Endometrial microvascular endothelial cells (primary cell): Measurements from ENCODE around the gene NT5DC4. TPM values are rescaled to one million over a fixed set of nuclear protein-coding genes. Genes with fewer than 3 reads are reported as not detected.

Experiments
- total RNA-seq: library from RNA; depleted of rRNA; stranded (reverse); fragments of >200 nt; gene quantifications from one replicate; pipeline ENCODE4 v1.2.3, GENCODE V29; 2015; ENCODE audit errors: inconsistent ontology term

The NT5DC4 gene
- total RNA-seq, 1 donor from 2014 or later = not detected

Other genes starting within 250 kb of the NT5DC4 start
- 47.6 TPM for gene TTL, start 238.9 kb upstream of the NT5DC4 start, total RNA-seq
- gene POLR1B, start 178.6 kb upstream of the NT5DC4 start, total RNA-seq = 25.2 TPM
- 9.8 TPM for gene CHCHD5, start 136.4 kb upstream of the NT5DC4 start, total RNA-seq
- gene SLC20A1, start 75.1 kb upstream of the NT5DC4 start, total RNA-seq = 98.8 TPM
- 50.9 TPM for gene CKAP2L, start 43.6 kb downstream of the NT5DC4 start, total RNA-seq
- 0.65 TPM for gene IL1A, start 63.5 kb downstream of the NT5DC4 start, total RNA-seq
- 3.4 TPM for gene IL1B, start 115.8 kb downstream of the NT5DC4 start, total RNA-seq
- not detected for gene IL37, start 190.1 kb downstream of the NT5DC4 start, total RNA-seq